Thyroid gland (tissue), 4 donors: Measurements from ENCODE around the gene C1orf167. TPM values are rescaled to one million over a fixed set of nuclear protein-coding genes. Genes with fewer than 3 reads are reported as not detected.

ENCODE experiments used
- DNase-seq, 2 donors: peaks; one replicate each; pipeline ENCODE4 v3.0.0-alpha.2; 2019
- H3K27ac ChIP-seq, 3 donors: fragments of 200-600 bp; sonication (generic); 1 replicate in 2 of 3; 2 replicates in 1 of 3; pipeline ENCODE4 v1.5.1; 2016 to 2019; ENCODE audit warnings: mild to moderate bottlenecking in 1 of 3, moderate library complexity in 1 of 3
- H3K27me3 ChIP-seq: fragments of 200-600 bp; sonication (generic); one replicate; pipeline ENCODE4 v1.5.1; 2019
- H3K36me3 ChIP-seq, 2 donors: fragments of 200-600 bp; sonication (generic); one replicate each; pipeline ENCODE4 v1.5.1; 2016 to 2019
- H3K4me1 ChIP-seq, 2 donors: fragments of 200-600 bp; sonication (generic); one replicate each; pipeline ENCODE4 v1.5.1; 2017 to 2019
- H3K4me3 ChIP-seq, 3 donors: fragments of 200-600 bp; sonication (generic); replicated peaks in 1 of 3; 1 replicate in 2 of 3; 2 replicates in 1 of 3; pipeline ENCODE4 v1.5.1; 2016; ENCODE audit warnings: mild to moderate bottlenecking in 1 of 3
- H3K9me3 ChIP-seq: fragments of 200-600 bp; sonication (generic); one replicate; pipeline ENCODE4 v1.5.1; 2017
- CTCF ChIP-seq, 6 experiments: fragments of 200-600 bp in 3 of 6; fragments of 450-650 bp in 3 of 6; sonication (generic) in 3 of 6; IDR thresholded peaks; one replicate each; pipeline ENCODE4 v1.5.1; 2016 to 2019; ENCODE audit warnings: antibody characterized with exemption in 6 of 6, mild to moderate bottlenecking in 2 of 6, inconsistent platforms in 1 of 6, moderate library complexity in 1 of 6
- POLR2A ChIP-seq, 2 donors: fragments of 450-650 bp; IDR thresholded peaks; one replicate each; pipeline ENCODE4 v1.6.1; 2017; ENCODE audit warnings: antibody characterized with exemption in 2 of 2, mild to moderate bottlenecking in 2 of 2, moderate library complexity in 1 of 2
- WGBS, 2 donors: methylation state at CpG; one replicate each; pipeline ENCODE4 v1.1.5; 2017; 5-methylcytosine and 5-hydroxymethylcytosine counted together
- intact Hi-C: fragments of 100-400 bp; cut with DNase I; formaldehyde crosslinking; loops from one replicate; pipeline ENCODE4 v1.15.1; 2023
- total RNA-seq, 4 donors: library from RNA; depleted of rRNA; stranded (reverse); fragments of >200 nt; gene quantifications; one replicate each; pipeline ENCODE4 v1.2.3, GENCODE V29; 2016

The C1orf167 gene
- total RNA-seq, 4 donors from 2014 or later, result 0.22 to 6.3 TPM; not detected in 2

- no peaks in the 10 kb centered on the region for H3K4me1 ChIP-seq
- no peak overlapping the region for H3K27ac ChIP-seq
- H3K4me3 ChIP-seq, result no peak overlapping the region
- no peaks in the 10 kb centered on the region for H3K36me3 ChIP-seq
- DNase-seq, result no peak
- H3K27me3 ChIP-seq, result no peaks in the 10 kb centered on the region
- TF ChIP-seq CTCF (IDR thresholded peaks at IDR 0.05), result no peak
- no peak for TF ChIP-seq POLR2A (IDR thresholded peaks at IDR 0.05)
- no peaks in the 10 kb centered on the region for H3K9me3 ChIP-seq
- 71 to 76% methylated on average over 9 to 11 of the region's 11 CpGs for WGBS, 2 donors
- intact Hi-C loops, result no loop called here
These were observed 9.6 kb downstream of the C1orf167 start for GRCh38 chr1:11771481-11772043.

GRCh38 chr1:11772458-11772857 is 10.5 kb downstream of the C1orf167 start:
- 59 to 71% methylated on average over 5 of the region's 5 CpGs for WGBS, 2 donors
- H3K27me3 ChIP-seq, result no peaks in the 10 kb centered on the region
- no peaks in the 10 kb centered on the region for H3K9me3 ChIP-seq
- DNase-seq, result no peak
- no peak for TF ChIP-seq CTCF (IDR thresholded peaks at IDR 0.05)
- no peak for TF ChIP-seq POLR2A (IDR thresholded peaks at IDR 0.05)
- no peak overlapping the region for H3K4me3 ChIP-seq
- H3K27ac ChIP-seq, result no peak overlapping the region
- H3K36me3 ChIP-seq, result no peaks in the 10 kb centered on the region
- intact Hi-C loops, result no loop called here
- no peaks in the 10 kb centered on the region for H3K4me1 ChIP-seq

- Histone ChIP-seq H3K27me3 (no peaks in the 10 kb centered on the region), H3K9me3 (no peaks in the 10 kb centered on the region), H3K4me1 (no peaks in the 10 kb centered on the region), H3K27ac (no peak overlapping the region), H3K36me3 (no peaks in the 10 kb centered on the region), H3K4me3 (no peak overlapping the region)
- TF ChIP-seq CTCF (IDR thresholded peaks at IDR 0.05), result no peak
- no peak for TF ChIP-seq POLR2A (IDR thresholded peaks at IDR 0.05)
- intact Hi-C loops, result no loop called here
- WGBS, 2 donors, result 92% methylated on average over 9 of the region's 9 CpGs
- no peak for DNase-seq
These were observed 12.8 kb downstream of the C1orf167 start for GRCh38 chr1:11774753-11775152.

GRCh38 chr1:11777658-11778322 is 15.8 kb downstream of the C1orf167 start:
- intact Hi-C loops, result no loop called here
- H3K27me3 ChIP-seq, result no peaks in the 10 kb centered on the region
- no peak overlapping the region for H3K4me3 ChIP-seq
- H3K36me3 ChIP-seq, result no peaks in the 10 kb centered on the region
- DNase-seq, result no peak
- TF ChIP-seq POLR2A (IDR thresholded peaks at IDR 0.05), result no peak
- no peak for TF ChIP-seq CTCF (IDR thresholded peaks at IDR 0.05)
- no peaks in the 10 kb centered on the region for H3K9me3 ChIP-seq
- WGBS, 2 donors, result 90 to 92% methylated on average over 8 of the region's 8 CpGs
- no peaks in the 10 kb centered on the region for H3K4me1 ChIP-seq
- H3K27ac ChIP-seq, result no peak overlapping the region

GRCh38 chr1:11778336-11778735 is 16.3 kb downstream of the C1orf167 start:
- H3K27ac ChIP-seq, result no peak overlapping the region
- H3K4me1 ChIP-seq, result no peaks in the 10 kb centered on the region
- no peak overlapping the region for H3K4me3 ChIP-seq
- intact Hi-C loops, result no loop called here
- DNase-seq, result no peak
- H3K9me3 ChIP-seq, result no peaks in the 10 kb centered on the region
- no peaks in the 10 kb centered on the region for H3K36me3 ChIP-seq
- 92 to 98% methylated on average over 5 to 7 of the region's 9 CpGs for WGBS, 2 donors
- TF ChIP-seq POLR2A (IDR thresholded peaks at IDR 0.05) (no peak), CTCF (IDR thresholded peaks at IDR 0.05) (no peak)
- H3K27me3 ChIP-seq, result no peaks in the 10 kb centered on the region
